Right cardiac atrium (tissue), 5 donors: Measurements from ENCODE around the gene TATDN3. TPM values are rescaled to one million over a fixed set of nuclear protein-coding genes. Genes with fewer than 3 reads are reported as not detected.
"Not testable (repeated sequence)": the region's sequence is repeated elsewhere in the genome, so short reads cannot be mapped to it uniquely, and the experiment has no call there.

ENCODE experiments used
- ATAC-seq, 2 donors: fragments of 200-7000 bp; cut with Tn5 transposase; one replicate each; pipeline versions ENCODE4 v1.8.0 to v1.9.1; 2020; ENCODE audit warnings: moderate library complexity in 2 of 2, mild to moderate bottlenecking in 1 of 2
- DNase-seq, 3 donors: peaks; one replicate each; pipeline ENCODE4 v3.0.0-alpha.2; 2020
- H3K27ac ChIP-seq: one replicate; pipeline ENCODE4 v1.5.1; 2013; ENCODE audit warnings: mild to moderate bottlenecking, low read length, control low read depth, moderate library complexity
- H3K27me3 ChIP-seq: one replicate; pipeline ENCODE4 v1.6.1; 2013; ENCODE audit not compliant: control insufficient read depth, insufficient read depth
- H3K4me1 ChIP-seq: one replicate; pipeline ENCODE4 v1.6.1; 2013; ENCODE audit warnings: low read length; ENCODE audit not compliant: control insufficient read depth, insufficient read depth
- H3K4me3 ChIP-seq: one replicate; pipeline ENCODE4 v1.5.1; 2013; ENCODE audit warnings: low read length, control low read depth
- H3K9me3 ChIP-seq: one replicate; pipeline ENCODE4 v1.6.1; 2013; ENCODE audit warnings: low read length; ENCODE audit not compliant: control insufficient read depth
- WGBS: extraction: QIAGEN DNeasy Blood & Tissue Kit; methylation state at CpG from one replicate; pipeline ENCODE4 v1.1.7; 2013; 5-methylcytosine and 5-hydroxymethylcytosine counted together
- intact Hi-C, 4 donors: fragments of 100-400 bp; cut with DNase I; formaldehyde crosslinking; loops; one replicate each; pipeline versions ENCODE4 v1.11.0 to v1.14.0; 2022 to 2023
- polyA plus RNA-seq: library from polyadenylated mRNA; stranded (reverse); fragments of 200-250 nt; gene quantifications from one replicate; pipeline ENCODE4 v1.2.3, GENCODE V29; 2013
- total RNA-seq, 4 donors: library from RNA; stranded (reverse); fragmentation: NEBNext Ultra II Directional; extraction: Animal tissue kit (Norgen Biotek cat#: 25700); gene quantifications; one replicate each; pipeline ENCODE4 v1.2.1, GENCODE V29; 2021
- donor health status: healthy with polysubstance abuse.
- donor health status: DM: no; HTN: yes; CAD: no.
- donor health status: DM: no; HTN: no; CAD: no.
- donor health status: DM: no; HTN: yes; CAD: no; lungs with severe emphysema.
- donor health status: DM: yes; HTN: yes; CAD: no.

TATDN3 gene
- total and polyA plus RNA-seq, 5 donors, result 15.0 to 23.3 (median 20.0) TPM

- peak; percentile 16 to 60 (median 55) for DNase-seq
- no peaks in the 10 kb centered on the region for H3K27me3 ChIP-seq
- ATAC-seq, result peak; percentile 39 to 48
- peaks cover 5% of the 10 kb centered on the region for H3K4me1 ChIP-seq
- H3K4me3 ChIP-seq, result peak overlapping the region; percentile 79
- H3K9me3 ChIP-seq, result no peaks in the 10 kb centered on the region
- intact Hi-C loops, result no loop called here
- peak overlapping the region; percentile 47 for H3K27ac ChIP-seq
- WGBS, result 4% methylated on average over 54 of the region's 54 CpGs
These were observed 67.0 kb downstream of the TATDN3 start for GRCh38 chr1:212858461-212859265.

- no peaks in the 10 kb centered on the region for H3K9me3 ChIP-seq
- no peaks in the 10 kb centered on the region for H3K27me3 ChIP-seq
- intact Hi-C loops, result no loop called here
- H3K27ac ChIP-seq, result no peak overlapping the region
- 81% methylated on average over 5 of the region's 5 CpGs for WGBS
- no peak for DNase-seq
- peaks cover 5% of the 10 kb centered on the region for H3K4me1 ChIP-seq
- no peak overlapping the region for H3K4me3 ChIP-seq
- ATAC-seq, result no peak
These were observed 69.3 kb downstream of the TATDN3 start for GRCh38 chr1:212860713-212861581.

- 85% methylated on average over 2 of the region's 2 CpGs for WGBS
- peaks cover 5% of the 10 kb centered on the region for H3K4me1 ChIP-seq
- no peaks in the 10 kb centered on the region for H3K9me3 ChIP-seq
- H3K4me3 ChIP-seq, result no peak overlapping the region
- no peak overlapping the region for H3K27ac ChIP-seq
- ATAC-seq, result no peak
- DNase-seq, result no peak
- intact Hi-C loops, result no loop called here
- H3K27me3 ChIP-seq, result no peaks in the 10 kb centered on the region
These were observed 70.5 kb downstream of the TATDN3 start for GRCh38 chr1:212862111-212862690.

GRCh38 chr1:212863345-212863744, 71.7 kb downstream of the TATDN3 start:
- intact Hi-C loops, H3K4me3 ChIP-seq, H3K27me3 ChIP-seq, H3K27ac ChIP-seq, ATAC-seq, H3K4me1 ChIP-seq, H3K9me3 ChIP-seq, DNase-seq: not testable (repeated sequence)
- WGBS, result 90% methylated on average over 10 of the region's 10 CpGs

GRCh38 chr1:212864201-212864600, 72.5 kb downstream of the TATDN3 start:
- no peak for ATAC-seq
- 77% methylated on average over 4 of the region's 4 CpGs for WGBS

More at GRCh38 chr1:212864201-212864600, 72.5 kb downstream of the TATDN3 start:
- no peaks in the 10 kb centered on the region for H3K27me3 ChIP-seq
- H3K9me3 ChIP-seq, result no peaks in the 10 kb centered on the region
- no peak for DNase-seq
- intact Hi-C loops, result no loop called here
- no peak overlapping the region for H3K4me3 ChIP-seq
- H3K4me1 ChIP-seq, result peaks cover 1% of the 10 kb centered on the region
- no peak overlapping the region for H3K27ac ChIP-seq

Other genes starting within 250 kb of the TATDN3 start
- 10 to 100 TPM in 1 of 4 donors, 1 to 10 TPM in 3; 6.9 to 24.4 (median 7.9) TPM for gene ATF3, start 183.1 kb upstream of the TATDN3 start, total RNA-seq
- 195 TPM for gene ATF3, start 183.1 kb upstream of the TATDN3 start, polyA plus RNA-seq
- gene BATF3, start 92.1 kb upstream of the TATDN3 start, total RNA-seq, result 1 to 10 TPM in 2 of 4 donors, under 1 TPM in 2; 0.49 to 3.1 (median 0.94) TPM
- 0.75 TPM for gene BATF3, start 92.1 kb upstream of the TATDN3 start, polyA plus RNA-seq
- 10 to 100 TPM; 22.5 to 30.6 (median 26.3) TPM for gene NSL1, start 117 bp upstream of the TATDN3 start, total RNA-seq
- gene NSL1, start 117 bp upstream of the TATDN3 start, polyA plus RNA-seq, result 22.7 TPM
- not detected for gene SPATA45, start 55.8 kb downstream of the TATDN3 start, total RNA-seq
- gene SPATA45, start 55.8 kb downstream of the TATDN3 start, polyA plus RNA-seq, result not detected
- gene FLVCR1, start 66.4 kb downstream of the TATDN3 start, total RNA-seq, result 1 to 10 TPM; 2.5 to 4.7 (median 3.3) TPM
- 1.1 TPM for gene FLVCR1, start 66.4 kb downstream of the TATDN3 start, polyA plus RNA-seq
- gene VASH2, start 158.6 kb downstream of the TATDN3 start, total RNA-seq, result 1 to 10 TPM in 3 of 4 donors, under 1 TPM in 1; 0.91 to 1.3 (median 1.0) TPM
- 0.50 TPM for gene VASH2, start 158.6 kb downstream of the TATDN3 start, polyA plus RNA-seq
- 10 to 100 TPM; 18.4 to 25.4 (median 22.2) TPM for gene ANGEL2, start 224.0 kb downstream of the TATDN3 start, total RNA-seq
- 10.2 TPM for gene ANGEL2, start 224.0 kb downstream of the TATDN3 start, polyA plus RNA-seq